ENCODE data around the gene ZNF436.
"Not testable (repeated sequence)": the region's sequence is repeated elsewhere in the genome, so short reads cannot be mapped to it uniquely, and the experiment has no call there.

ZNF436 gene

GRCh38 chr1:23366598-23366997, 3.0 kb downstream of the ZNF436 start:
- DNase-seq (ENCODE audit: low read depth): no peak

GRCh38 chr1:23366146-23366545, 3.5 kb downstream of the ZNF436 start:
- no peak for DNase-seq (ENCODE audit: low read depth)

GRCh38 chr1:23362218-23362713, 7.4 kb downstream of the ZNF436 start:
- no peak for DNase-seq (ENCODE audit: low read depth)

GRCh38 chr1:23358310-23358875, 11.2 kb downstream of the ZNF436 start:
- no peak for DNase-seq (ENCODE audit: low read depth)

- no peak for DNase-seq (ENCODE audit: low read depth)
These were observed 12.3 kb downstream of the ZNF436 start for GRCh38 chr1:23357138-23357908.

- no peak for DNase-seq (ENCODE audit: low read depth)
These were observed 13.0 kb downstream of the ZNF436 start for GRCh38 chr1:23356471-23357137.

GRCh38 chr1:23354245-23354644, 15.4 kb downstream of the ZNF436 start:
- no peak for DNase-seq (ENCODE audit: low read depth)

GRCh38 chr1:23352096-23352695, 17.4 kb downstream of the ZNF436 start:
- no peak for DNase-seq (ENCODE audit: low read depth)

GRCh38 chr1:23345920-23346319, 23.7 kb downstream of the ZNF436 start:
- no peak for DNase-seq (ENCODE audit: low read depth)

GRCh38 chr1:23344987-23345472, 24.6 kb downstream of the ZNF436 start:
- no peak for DNase-seq (ENCODE audit: low read depth)

GRCh38 chr1:23344111-23344986, 25.3 kb downstream of the ZNF436 start, which contains the start of gene HNRNPR:
Gene HNRNPR (minus strand): TSS chr1:23344284. CDS start chr1:23341008, 3,276 bp downstream.
- DNase-seq (ENCODE audit: low read depth): peak; percentile 100

GRCh38 chr1:23343221-23344110, 26.2 kb downstream of the ZNF436 start:
- DNase-seq (ENCODE audit: low read depth): peak; percentile 70

- no peak for DNase-seq (ENCODE audit: low read depth)
These were observed 27.5 kb downstream of the ZNF436 start for GRCh38 chr1:23341931-23342692.

GRCh38 chr1:23339632-23340031, 30.0 kb downstream of the ZNF436 start:
- DNase-seq (ENCODE audit: low read depth): no peak

- no peak for DNase-seq (ENCODE audit: low read depth)
These were observed 31.8 kb downstream of the ZNF436 start for GRCh38 chr1:23337869-23338268.

- DNase-seq (ENCODE audit: low read depth): no peak
These were observed 37.9 kb downstream of the ZNF436 start for GRCh38 chr1:23331713-23332112.

GRCh38 chr1:23330846-23331245, 38.8 kb downstream of the ZNF436 start:
- no peak for DNase-seq (ENCODE audit: low read depth)

GRCh38 chr1:23325393-23325792, 44.2 kb downstream of the ZNF436 start:
- no peak for DNase-seq (ENCODE audit: low read depth)

GRCh38 chr1:23322770-23323169, 46.9 kb downstream of the ZNF436 start:
- DNase-seq (ENCODE audit: low read depth): no peak

GRCh38 chr1:23310280-23310679, 59.4 kb downstream of the ZNF436 start:
- DNase-seq (ENCODE audit: low read depth): not testable (repeated sequence)

Measured in non-pigmented ciliary epithelial cell (primary cell).